Measurements from ENCODE around the gene RPP25.

RPP25 gene, protein sequence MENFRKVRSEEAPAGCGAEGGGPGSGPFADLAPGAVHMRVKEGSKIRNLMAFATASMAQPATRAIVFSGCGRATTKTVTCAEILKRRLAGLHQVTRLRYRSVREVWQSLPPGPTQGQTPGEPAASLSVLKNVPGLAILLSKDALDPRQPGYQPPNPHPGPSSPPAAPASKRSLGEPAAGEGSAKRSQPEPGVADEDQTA

DNA sequence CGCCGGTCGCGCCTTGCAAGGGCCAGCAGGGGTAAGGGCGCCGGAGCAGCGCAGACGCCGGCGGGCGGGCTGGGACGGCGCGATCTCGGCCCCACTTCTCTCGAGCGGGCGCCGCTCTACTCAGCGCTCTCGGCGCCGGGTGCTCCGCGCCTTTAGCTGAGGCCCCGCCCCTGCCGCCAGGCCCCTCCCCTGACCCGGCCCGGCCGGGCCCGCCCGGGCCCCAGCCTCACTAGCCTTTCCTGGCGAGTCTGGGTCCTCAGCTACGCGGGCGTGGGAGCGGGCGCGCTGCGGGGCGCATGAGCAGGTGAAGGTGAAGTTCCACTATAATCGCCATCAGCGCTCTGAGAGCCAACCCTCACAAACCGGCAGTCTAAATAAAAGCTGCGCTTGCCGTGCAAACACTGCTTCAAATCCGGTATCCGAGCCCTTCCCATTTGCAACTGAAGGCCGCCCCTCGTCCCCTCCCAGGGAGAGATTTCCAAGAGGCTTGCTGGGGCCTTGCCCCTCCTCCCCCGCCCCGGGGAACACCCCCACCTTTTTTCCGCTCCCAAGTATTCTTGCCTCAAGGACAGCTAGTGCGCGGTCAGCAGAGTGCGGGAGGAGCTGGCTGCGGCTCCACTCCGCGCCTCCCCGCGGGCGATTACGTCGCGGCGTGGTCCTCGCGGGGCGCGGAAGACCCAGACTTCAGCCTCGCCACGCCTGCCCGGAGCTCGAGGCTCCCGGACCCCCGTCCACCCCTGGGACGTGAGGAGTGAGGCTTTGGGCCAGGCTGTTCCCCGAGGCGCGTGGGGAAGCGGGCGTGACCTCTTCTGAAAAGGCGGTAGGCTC is at the start of gene RPP25:
TSS of gene RPP25 (minus strand) at position 125 of the 828 bp plus-strand sequence. CDS start 189 bp downstream, outside the sequence.
- DNase-seq (ENCODE audit: low spot score): peak; percentile 56

DNA sequence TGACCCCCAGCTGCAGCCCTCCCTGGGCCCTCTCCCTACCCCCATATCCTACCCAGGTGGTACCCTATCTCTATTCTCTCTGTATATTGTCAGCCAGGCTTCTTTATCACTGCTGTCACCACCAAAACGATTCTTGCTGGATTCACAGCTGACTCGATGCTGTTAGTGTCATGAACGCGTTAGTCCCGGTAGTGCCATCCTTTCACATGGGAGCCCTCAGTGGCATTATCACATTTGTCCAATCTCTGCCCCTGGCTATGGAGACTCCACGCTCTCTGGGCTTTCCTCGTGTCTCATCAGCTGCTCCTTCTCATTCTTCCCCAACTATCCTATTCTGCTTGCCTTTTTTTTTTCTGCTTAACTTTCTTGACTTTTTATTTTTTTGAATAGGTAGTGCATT is 45.8 kb upstream of the RPP25 start:
- no peak for DNase-seq (ENCODE audit: low spot score)

DNA sequence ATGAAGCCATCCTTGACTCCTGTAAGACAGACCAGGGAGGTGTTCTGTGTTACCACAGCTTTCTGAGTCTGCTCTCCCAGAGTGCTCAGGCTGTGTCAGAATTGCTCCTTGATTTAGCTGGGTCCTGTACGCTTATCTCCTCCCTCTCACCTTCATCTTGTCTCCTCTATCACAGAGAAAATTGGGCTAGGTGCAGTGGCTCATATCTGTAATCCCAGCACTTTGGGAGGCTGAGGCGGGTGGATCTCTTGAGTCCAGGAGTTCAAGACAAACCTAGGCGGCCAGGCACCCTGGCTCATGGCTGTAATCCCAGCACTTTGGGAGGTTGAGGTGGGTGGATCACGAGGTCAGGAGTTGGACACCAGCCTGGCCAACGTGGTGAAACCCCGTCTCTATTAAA is 44.7 kb upstream of the RPP25 start:
- no peak for DNase-seq (ENCODE audit: low spot score)

DNA sequence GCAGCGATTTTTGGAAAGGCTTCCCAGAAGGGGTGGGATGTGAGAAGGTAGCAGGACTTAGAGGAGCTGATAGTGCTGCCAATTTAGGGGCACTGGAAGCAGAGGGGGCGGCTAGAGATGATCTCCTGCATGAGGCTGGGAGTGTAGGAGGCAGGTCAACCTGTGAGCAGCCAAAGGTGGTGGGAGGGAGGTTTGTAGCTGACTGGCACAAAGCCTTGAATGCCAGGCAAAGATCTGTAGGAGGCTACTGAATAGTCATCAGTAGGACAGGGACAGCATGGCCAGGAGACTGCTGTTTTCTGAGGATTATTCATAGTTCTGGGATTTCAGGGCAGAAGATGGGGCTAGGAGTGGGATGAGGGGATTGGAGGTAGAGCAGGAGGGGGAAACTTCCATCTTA is 41.0 kb upstream of the RPP25 start:
- DNase-seq (ENCODE audit: low spot score): no peak

DNA sequence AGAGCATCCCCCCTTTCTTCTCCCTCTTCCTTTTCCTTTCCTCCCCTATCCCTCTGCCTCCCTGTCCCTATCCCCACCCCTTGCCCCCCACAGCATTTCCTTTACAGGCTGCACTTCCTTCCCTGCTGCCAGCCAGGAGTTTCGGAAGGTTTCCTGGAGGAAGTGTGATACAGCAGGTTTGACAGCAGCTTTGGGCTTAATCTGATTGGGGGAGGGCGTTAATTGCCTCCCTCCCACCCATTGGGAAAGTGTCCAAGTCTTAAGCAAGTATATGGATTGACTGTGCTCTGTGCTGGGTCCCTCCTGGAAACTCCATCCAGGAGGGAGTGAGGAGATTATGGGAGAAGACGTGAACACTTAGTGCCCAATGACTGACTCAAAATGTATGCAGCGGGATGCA is 40.6 kb upstream of the RPP25 start:
- DNase-seq (ENCODE audit: low spot score): no peak

DNA sequence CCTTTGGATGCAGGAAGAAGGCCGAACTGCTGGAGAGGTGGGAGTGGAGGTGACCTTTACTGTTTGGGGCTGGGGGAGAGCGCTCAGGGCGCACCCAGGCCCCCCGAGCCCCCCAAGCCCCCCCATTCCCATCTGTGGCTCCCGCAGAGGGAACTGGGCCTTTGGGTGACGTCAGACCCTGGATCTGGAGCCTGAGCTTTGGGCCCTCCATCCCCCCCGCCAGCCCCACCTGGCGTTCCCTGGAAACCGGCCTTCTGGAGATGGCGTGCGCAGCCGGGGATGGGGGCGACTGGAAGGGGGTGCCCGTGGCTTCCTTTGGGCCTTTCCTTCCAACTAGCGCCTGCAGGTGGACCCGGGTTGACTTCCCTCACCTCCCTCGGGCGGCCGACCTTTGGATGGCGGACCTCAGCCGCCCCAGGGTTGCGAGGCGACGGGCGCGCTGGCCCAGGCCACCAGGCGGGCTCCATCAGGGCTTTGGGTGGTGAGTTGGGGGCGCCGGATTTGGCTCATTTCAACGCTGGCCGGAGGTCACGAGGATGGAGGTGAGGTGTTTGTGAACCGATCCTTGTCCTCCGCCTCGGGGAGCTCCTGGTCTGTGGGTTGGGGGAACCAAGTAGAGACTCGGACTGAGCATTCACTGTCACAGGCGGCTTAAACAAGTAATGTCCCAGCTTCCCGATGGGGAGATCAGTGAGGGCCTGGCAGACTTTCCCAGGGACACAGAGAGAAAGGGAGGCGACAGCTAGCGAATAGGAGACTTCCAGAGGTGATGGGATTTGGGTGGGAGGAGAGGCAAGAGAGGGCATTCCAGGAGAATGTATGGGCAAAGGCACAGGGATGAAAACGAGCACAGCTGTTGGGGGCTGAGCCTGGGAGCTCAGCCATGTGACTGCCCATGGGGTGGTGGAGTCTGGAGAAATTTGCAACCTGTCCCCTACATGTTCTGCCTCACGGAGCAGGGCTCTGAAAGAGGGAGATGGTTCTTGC is 39.5 kb upstream of the RPP25 start:
- peak; percentile 80 for DNase-seq (ENCODE audit: low spot score)

DNA sequence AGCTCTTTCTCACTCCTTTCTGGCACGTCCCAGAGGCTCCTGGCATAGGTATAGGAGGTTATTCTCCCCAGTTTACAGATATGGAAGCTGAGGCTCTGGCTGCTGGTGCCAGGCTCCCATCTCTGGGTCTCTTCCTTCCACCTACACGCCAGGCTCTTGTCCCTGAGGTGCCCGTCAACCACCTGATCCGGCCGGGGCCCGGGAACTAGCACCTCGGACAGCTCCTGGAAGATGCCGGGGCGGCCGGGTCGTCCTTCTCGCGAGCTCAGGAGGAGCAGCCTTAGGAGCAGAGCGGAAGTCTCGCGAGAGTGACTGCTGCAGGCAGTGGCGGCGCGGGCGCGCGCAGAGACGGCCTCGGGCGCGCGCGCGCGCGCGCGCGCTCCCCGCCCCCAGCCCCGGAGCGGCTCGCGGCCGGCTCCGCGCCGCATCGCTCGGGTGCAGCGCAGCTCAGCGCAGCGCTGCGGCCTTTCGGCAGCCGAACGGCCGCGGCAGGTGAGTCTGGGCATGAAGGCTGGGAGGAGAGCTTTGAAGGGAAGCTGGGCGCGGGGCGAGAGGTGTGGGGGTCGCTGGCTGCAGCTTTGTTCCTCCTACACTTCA is 38.7 kb upstream of the RPP25 start, which contains the start of gene SCAMP5:
TSS of gene SCAMP5 (plus strand) at position 382 of the 597 bp plus-strand sequence. CDS start 16,277 bp downstream, outside the sequence.
- DNase-seq (ENCODE audit: low spot score): peak; percentile 97

DNA sequence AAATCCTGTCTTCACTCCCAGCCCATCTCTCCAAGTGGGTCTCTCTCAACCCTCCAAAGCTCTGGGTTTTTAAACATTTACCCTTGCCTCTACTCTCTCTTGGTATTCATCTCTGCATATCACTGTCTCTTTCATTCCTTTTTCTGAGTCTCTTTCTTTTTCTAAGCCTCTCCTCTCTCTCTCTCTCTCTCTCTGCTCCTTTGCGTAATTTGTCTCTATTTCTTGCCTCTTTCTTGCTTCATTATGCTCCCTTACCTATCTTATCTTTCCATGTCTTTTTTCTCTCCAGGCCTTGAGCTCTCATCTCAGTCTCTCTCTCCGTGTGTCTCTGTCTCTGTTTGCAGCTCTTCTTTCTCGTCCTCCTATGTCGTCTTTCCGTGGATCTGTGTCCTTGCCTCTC is 38.1 kb upstream of the RPP25 start:
- no peak for DNase-seq (ENCODE audit: low spot score)

DNA sequence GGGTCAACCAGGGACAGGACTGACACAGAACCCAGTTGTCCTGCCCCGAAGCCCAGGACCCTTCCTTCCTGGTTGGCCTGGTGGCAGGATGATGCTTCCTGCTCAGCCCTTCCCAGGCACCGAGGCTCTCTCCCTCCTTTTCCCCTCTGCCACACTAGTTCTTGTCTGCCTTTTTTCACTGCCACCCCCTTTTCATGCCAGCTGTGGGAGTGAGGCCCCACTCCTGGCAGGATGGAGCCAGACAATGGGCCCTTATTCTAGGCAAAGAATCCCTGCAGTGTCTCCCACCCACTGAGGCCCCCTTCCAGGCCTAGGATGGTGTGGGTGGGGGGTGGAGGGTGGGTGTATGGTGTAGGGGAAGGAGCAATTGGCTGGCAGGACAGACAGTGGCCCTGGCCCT is 37.7 kb upstream of the RPP25 start:
- no peak for DNase-seq (ENCODE audit: low spot score)

DNA sequence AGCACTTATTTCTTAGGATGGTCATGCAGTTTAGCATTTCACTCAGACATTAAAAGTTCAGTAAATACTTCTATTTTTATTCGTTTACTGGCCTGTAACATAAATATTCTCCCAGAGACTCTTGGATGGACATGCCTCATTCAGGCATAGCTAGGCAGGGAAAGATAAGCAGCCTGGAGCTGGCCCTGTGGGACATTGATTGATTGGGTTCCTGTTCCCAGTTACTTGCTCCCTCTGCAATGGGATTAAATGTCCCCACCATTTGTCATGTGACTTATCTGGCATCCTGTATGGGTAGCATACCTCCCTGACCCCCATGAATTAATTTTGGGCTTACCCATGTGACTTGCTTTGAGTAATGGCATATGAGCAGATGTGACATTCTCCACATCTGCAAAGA is 36.0 kb upstream of the RPP25 start:
- no peak for DNase-seq (ENCODE audit: low spot score)

DNA sequence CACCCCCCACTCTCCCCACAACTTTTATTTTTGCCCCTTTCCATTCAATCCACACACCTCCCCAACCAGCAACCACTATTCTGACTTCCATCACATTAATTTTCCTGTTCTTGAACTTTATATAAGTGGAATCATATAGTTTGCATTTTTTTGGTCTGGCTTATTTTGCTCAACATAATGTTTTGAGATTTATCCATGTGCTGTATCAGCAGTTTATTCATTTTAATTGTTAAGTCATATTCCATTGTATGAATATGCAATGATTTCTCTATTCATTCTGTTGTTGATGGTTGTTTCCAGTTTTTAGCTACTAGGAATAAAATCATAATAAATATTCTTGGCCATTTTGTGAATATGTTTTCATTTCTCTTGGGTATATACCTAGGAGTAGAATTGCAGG is 33.0 kb upstream of the RPP25 start:
- DNase-seq (ENCODE audit: low spot score): no peak

DNA sequence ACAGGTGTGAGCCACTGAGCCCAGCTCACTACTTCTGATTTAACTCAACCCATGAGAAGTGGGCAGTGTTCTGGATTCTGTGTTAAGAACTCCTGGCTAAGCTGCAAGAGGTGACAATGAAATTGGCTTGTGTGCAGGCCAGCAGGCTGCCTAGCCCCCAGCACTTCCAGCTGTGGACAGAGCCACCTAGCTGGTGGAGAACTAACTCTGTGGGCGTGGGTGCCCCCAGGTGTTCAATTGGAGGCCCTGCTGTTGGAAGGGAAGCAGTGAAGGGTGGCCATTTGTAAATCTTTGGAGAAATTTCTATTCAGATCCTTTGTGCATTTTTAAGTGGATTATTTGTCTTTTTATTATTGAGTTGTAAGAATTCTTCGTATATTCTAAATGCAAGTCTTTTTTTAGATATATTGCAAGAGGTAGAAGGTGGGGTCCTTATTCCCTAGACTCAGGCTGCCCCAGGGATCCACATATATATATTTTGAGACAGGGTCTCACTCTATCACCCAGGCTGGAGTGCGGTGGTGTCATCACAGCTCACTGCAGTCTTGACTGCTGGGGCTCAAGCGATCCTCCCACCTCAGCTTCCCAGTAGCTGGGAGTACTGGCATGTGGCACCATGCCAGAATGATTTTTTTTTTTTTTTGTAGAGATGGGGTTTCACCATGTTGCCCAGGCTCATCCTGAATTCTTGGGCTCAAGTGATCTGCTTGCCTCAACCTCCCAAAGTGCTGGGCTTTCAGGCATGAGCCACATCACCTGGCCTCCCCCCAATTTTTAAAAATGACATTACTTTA is 31.6 kb upstream of the RPP25 start:
- DNase-seq (ENCODE audit: low spot score): peak; percentile 43

DNA sequence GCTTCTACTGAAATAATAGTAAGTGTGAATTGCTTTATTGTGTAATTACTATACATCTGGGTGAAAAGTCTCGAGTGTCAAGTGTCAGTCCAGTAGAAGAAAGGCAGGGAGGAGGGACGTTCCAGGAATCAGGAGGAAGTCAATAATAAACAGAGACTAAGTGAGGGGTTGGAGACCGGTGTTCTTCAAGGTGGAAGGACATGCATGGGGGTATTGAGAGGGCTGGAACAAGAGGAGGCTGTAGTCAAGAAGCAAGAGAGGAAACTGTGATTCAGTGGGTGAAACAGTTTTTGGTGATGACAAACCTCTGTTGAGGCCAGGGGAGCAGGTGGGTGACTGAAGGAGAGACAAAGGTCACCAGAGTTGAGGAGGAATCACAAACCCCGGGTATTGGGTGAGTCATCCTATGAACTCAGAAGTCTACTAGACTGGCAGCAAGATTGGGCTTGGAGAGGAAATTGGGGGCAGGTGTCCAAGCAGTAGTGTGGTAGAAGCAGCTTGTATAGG is 27.2 kb upstream of the RPP25 start:
- DNase-seq (ENCODE audit: low spot score): no peak

DNA sequence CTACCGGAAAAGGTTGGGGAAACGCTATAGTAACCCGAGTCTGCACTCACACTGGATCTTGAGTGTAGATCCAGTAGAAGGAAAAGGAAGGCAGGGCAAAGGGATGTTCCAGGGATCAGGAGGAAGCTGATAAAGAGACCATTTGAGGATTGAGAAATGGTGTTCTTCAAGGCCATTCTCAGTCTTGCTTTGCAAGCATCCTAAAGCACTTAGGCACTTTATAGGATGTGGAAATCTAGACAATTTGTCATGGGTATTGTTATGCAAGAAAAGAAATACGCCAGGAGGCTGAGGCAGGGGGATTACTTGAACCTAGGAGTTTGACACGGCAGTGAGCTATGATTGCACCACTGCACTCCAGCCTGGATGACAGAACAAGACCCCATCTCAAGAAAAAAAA is 25.6 kb upstream of the RPP25 start:
- no peak for DNase-seq (ENCODE audit: low spot score)

DNA sequence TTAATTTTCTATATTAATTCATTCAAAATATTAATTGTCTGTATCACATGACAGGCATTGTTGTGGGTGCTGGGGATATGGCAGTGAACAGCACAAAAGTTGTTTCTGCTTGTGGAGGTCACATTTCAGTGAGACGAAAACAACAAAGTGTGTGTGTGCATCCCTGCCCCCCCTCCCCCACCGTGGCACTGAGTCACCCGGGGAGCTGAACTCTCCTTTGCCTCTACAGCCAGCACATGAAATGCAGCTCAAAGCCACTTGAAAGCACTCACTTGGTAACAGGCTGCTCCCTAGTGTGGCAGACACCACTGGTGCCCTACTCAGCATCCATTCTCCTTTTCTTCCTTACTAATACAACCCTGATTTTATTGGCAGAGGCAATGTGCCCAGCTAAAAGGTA is 21.9 kb upstream of the RPP25 start:
- DNase-seq (ENCODE audit: low spot score): no peak

DNA sequence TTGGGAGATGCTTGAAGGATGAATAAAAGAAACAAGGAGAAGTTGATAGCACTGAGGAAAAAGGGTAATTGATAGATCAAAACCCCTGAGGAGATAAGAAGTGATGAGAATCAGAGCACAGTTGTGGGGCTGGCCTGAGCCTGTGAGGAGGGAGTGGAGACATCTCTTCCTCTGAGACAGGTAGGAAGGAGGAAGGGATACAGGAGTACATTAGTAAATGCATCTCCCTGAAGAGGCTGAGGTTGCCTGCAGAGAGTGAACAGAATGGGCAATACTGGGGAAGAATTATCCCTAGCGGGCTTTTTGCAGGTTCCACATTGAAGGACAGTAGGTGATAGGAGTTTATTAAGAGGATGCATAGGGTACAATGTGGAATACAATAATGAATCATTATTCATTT is 21.5 kb upstream of the RPP25 start:
- no peak for DNase-seq (ENCODE audit: low spot score)

DNA sequence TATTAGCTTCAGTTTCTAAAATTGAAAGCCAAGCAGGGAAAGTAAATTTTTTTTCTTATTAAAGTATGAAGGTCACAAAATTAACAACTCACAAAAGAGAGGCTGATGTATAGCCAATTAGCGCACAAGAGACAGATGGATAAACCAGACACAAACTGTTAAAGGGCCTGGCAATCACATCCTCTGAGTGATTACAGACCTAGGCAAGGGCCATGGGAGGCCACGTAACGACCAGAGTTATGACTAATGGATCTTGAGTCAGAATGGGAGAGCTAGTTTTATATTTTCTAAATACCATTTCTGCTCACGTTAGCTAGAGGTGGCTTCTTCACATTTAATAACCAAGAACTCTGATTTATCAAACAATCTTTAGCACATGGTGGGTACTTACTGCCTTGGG is 21.0 kb upstream of the RPP25 start:
- DNase-seq (ENCODE audit: low spot score): no peak

DNA sequence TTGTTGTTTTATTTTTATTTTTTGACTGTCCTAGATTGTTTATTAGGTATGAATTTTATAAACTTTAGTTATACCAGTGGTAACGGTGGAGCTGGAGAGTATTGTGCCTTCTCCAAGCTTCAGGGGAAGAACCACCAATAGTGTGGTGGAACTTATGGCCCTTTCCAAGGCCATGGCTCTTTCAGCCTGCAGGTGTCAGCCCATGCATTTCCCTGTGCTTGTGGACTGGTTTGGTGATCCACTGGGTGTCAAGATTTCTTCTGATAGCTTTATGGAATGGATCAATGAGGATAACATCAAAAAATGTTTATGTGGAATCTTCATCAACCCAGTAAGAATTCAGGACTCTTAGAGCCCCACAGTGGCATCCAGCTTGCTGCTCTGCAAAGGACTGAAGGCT is 19.6 kb upstream of the RPP25 start:
- DNase-seq (ENCODE audit: low spot score): no peak

DNA sequence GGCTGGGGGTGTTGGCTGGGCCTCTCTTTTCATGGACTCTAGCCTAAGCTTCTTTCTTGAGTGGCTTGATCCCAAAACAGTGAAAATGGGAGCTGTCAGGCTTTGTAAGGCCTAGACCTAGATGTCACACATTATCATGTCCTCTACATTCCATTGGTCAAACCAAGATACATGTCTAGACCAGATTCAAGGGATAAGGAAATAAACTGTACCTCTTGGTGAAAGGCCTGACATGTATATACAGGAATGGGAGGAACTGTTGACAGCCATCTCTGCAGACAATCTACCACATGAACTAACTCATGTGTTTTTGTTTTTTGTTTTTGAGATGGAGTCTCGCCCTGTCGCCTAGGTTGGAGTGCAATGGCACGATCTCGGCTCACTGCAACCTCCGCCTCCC is 11.1 kb upstream of the RPP25 start:
- no peak for DNase-seq (ENCODE audit: low spot score)

DNA sequence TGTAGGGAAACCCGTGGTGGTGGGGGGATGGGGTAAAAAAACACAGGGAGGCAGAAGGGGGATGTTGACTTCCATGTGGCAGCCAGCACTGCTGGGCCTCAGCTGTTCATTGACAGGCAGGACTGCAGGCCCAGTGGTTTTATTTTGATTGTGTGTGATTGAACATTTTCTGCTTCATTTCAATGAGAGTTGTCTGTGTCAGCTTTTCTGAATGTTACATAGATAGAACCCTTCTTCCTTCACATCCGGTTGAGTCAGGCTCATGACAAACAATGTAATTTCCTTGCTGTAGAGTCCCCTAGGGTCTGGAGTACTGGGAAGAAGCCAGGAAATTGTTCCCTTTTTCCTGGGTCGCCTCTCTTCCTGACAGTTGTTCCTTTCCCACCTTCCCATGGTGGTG is 8.2 kb upstream of the RPP25 start:
- no peak for DNase-seq (ENCODE audit: low spot score)

DNA sequence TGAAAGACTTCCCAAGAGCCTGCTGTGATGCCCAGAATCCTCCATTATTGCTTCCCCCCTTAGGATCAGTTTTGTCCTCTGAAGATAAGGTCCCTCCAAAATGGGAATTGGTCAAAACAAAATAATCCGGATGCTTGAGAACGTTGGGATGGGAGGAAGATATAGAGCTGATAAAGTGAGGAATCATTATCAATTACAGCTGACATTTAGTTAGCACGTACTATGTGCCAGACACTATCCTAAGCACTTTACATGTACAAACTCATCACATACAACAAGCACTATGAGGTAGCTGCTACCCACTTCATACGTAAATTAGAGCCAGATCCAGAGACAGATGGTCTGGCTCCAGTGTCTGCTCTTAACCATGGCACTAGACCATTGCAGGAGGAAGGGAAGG is 6.6 kb upstream of the RPP25 start:
- DNase-seq (ENCODE audit: low spot score): no peak

Measured in cerebellar cortex (tissue), 1 donor.